GM23338 (cell line): ENCODE data around the gene ZNF609. TPM values are rescaled to one million over a fixed set of nuclear protein-coding genes. Genes with fewer than 3 reads are reported as not detected.

Source experiments
- ATAC-seq: fragments of 200-7000 bp; cut with Tn5 transposase; 3 replicates; pipeline ENCODE4 v1.9.1; 2020
- DNase-seq: peaks from one replicate; pipeline ENCODE4 v3.0.0-alpha.2; 2015; ENCODE audit warnings: low spot score
- H2AFZ ChIP-seq: fragments of 200-600 bp; sonication (generic); 2 replicates; pipeline ENCODE4 v1.8.0; 2016; ENCODE audit warnings: antibody characterized with exemption, mild to moderate bottlenecking, moderate library complexity
- H3F3A ChIP-seq: fragments of 200-600 bp; sonication (generic); replicated peaks from 2 replicates; pipeline ENCODE4 v1.8.0; 2017; ENCODE audit warnings: antibody characterized with exemption, mixed run types, low read depth
- H3K27ac ChIP-seq: fragments of 200-600 bp; sonication (generic); 2 replicates; pipeline ENCODE4 v1.6.1; 2016; ENCODE audit warnings: low read depth
- H3K27me3 ChIP-seq: fragments of 200-600 bp; sonication (generic); 2 replicates; pipeline ENCODE4 v1.8.0; 2016; ENCODE audit warnings: mild to moderate bottlenecking, mixed run types, moderate library complexity; ENCODE audit not compliant: insufficient read depth
- H3K36me3 ChIP-seq: fragments of 200-600 bp; sonication (generic); 2 replicates; pipeline ENCODE4 v1.8.0; 2016; ENCODE audit warnings: mild to moderate bottlenecking; ENCODE audit not compliant: insufficient read depth
- H3K4me1 ChIP-seq: fragments of 200-600 bp; sonication (generic); 2 replicates; pipeline ENCODE4 v1.8.0; 2016; ENCODE audit warnings: mild to moderate bottlenecking, moderate library complexity; ENCODE audit not compliant: insufficient read depth
- H3K4me2 ChIP-seq: fragments of 200-600 bp; sonication (generic); 2 replicates; pipeline ENCODE4 v1.7.1; 2017; ENCODE audit warnings: mixed run types
- H3K4me3 ChIP-seq: fragments of 200-600 bp; sonication (generic); 2 replicates; pipeline ENCODE4 v1.6.1; 2016; ENCODE audit warnings: mixed run types
- H3K79me2 ChIP-seq: fragments of 200-600 bp; sonication (generic); replicated peaks from 2 replicates; pipeline ENCODE4 v1.8.0; 2017; ENCODE audit warnings: mild to moderate bottlenecking; ENCODE audit not compliant: insufficient read depth
- H3K9me2 ChIP-seq: fragments of 200-600 bp; sonication (generic); 2 replicates; pipeline ENCODE4 v1.8.0; 2017; ENCODE audit not compliant: insufficient read depth
- H4K20me1 ChIP-seq: fragments of 200-600 bp; sonication (generic); replicated peaks from 2 replicates; pipeline ENCODE4 v1.8.0; 2017; ENCODE audit warnings: mild to moderate bottlenecking; ENCODE audit not compliant: insufficient read depth
- H3K27ac Mint-ChIP-seq: 2 replicates; pipeline ENCODE4 v1.8.0; 2020; ENCODE audit warnings: inconsistent platforms, mild to moderate bottlenecking, moderate library complexity, mixed read lengths
- H3K27me3 Mint-ChIP-seq: 3 replicates; pipeline ENCODE4 v1.8.0; 2022; ENCODE audit warnings: low read depth, mild to moderate bottlenecking, moderate library complexity, mixed read lengths, inconsistent platforms; ENCODE audit not compliant: insufficient read depth, poor library complexity
- H3K36me3 Mint-ChIP-seq: 3 replicates; pipeline ENCODE4 v1.8.0; 2021; ENCODE audit warnings: low read depth, mild to moderate bottlenecking, inconsistent platforms, moderate library complexity, mixed read lengths
- H3K4me1 Mint-ChIP-seq: 3 replicates; pipeline ENCODE4 v1.8.0; 2020; ENCODE audit warnings: mild to moderate bottlenecking, inconsistent platforms, mixed read lengths
- H3K4me3 Mint-ChIP-seq: 3 replicates; pipeline ENCODE4 v1.8.0; 2021; ENCODE audit warnings: moderate library complexity, mild to moderate bottlenecking, inconsistent platforms, mixed read lengths
- H3K9me3 Mint-ChIP-seq: 3 replicates; pipeline ENCODE4 v1.8.0; 2020; ENCODE audit warnings: moderate library complexity, mild to moderate bottlenecking, inconsistent platforms, mixed read lengths
- CREB1 ChIP-seq: fragments of 250-450 bp; sonication (Bioruptor Pico); IDR thresholded peaks from 2 replicates; pipeline ENCODE4 v1.5.0; 2020; ENCODE audit warnings: low read depth, mild to moderate bottlenecking, moderate library complexity
- CTCF ChIP-seq, 2 experiments: fragments of 200-600 bp in 1 of 2; sonication (generic) in 1 of 2; conservative IDR thresholded peaks; 2 replicates each; pipeline versions ENCODE4 v1.5.1 to v1.6.1; 2016 to 2017; ENCODE audit warnings: antibody characterized with exemption in 2 of 2, low read depth in 2 of 2, mild to moderate bottlenecking in 2 of 2, moderate library complexity in 1 of 2
- ETS1 ChIP-seq: IDR thresholded peaks from 2 replicates; pipeline ENCODE4 v1.6.1; 2016; ENCODE audit warnings: antibody characterized with exemption
- EZH2 ChIP-seq: fragments of 200-600 bp; sonication (generic); IDR thresholded peaks from one replicate; pipeline ENCODE4 v1.8.0; 2017; ENCODE audit warnings: antibody characterized with exemption, mild to moderate bottlenecking, low read depth; ENCODE audit not compliant: unreplicated experiment
- EZH2phosphoT487 ChIP-seq: fragments of 200-600 bp; sonication (generic); IDR thresholded peaks from one replicate; pipeline ENCODE4 v1.8.1; 2018; ENCODE audit warnings: antibody characterized with exemption; ENCODE audit not compliant: unreplicated experiment
- JUNB ChIP-seq: IDR thresholded peaks from one replicate; pipeline ENCODE4 v1.6.1; 2016; ENCODE audit warnings: antibody characterized with exemption; ENCODE audit not compliant: unreplicated experiment
- NANOG ChIP-seq: IDR thresholded peaks from 2 replicates; pipeline ENCODE4 v1.6.1; 2016; ENCODE audit warnings: antibody characterized with exemption, borderline replicate concordance
- POLR2AphosphoS5 ChIP-seq: IDR thresholded peaks from 2 replicates; pipeline ENCODE4 v1.6.1; 2016; ENCODE audit warnings: antibody characterized with exemption, low read depth
- REST ChIP-seq: IDR thresholded peaks from one replicate; pipeline ENCODE4 v1.6.1; 2018; ENCODE audit warnings: antibody characterized with exemption; ENCODE audit not compliant: unreplicated experiment
- STAT1 ChIP-seq: IDR thresholded peaks from one replicate; pipeline ENCODE4 v1.6.1; 2016; ENCODE audit warnings: antibody characterized with exemption; ENCODE audit not compliant: unreplicated experiment
- ZNF114 ChIP-seq: fragments of 250-450 bp; sonication (Bioruptor Pico); IDR thresholded peaks from 2 replicates; pipeline ENCODE4 v1.5.0; 2020; ENCODE audit warnings: mild to moderate bottlenecking, moderate library complexity
- ZNF331 ChIP-seq: fragments of 250-450 bp; sonication (Bioruptor Pico); IDR thresholded peaks from 2 replicates; pipeline ENCODE4 v1.5.0; 2020; ENCODE audit warnings: low read depth, mild to moderate bottlenecking, moderate library complexity
- polyA plus RNA-seq: library from polyadenylated mRNA; unstranded; fragments of >200 nt; fragmentation: Nextera tagmentation; extraction: Ambion mirVana; gene quantifications from 2 replicates; pipeline ENCODE4 v1.2.1, GENCODE V29; 2016
- total RNA-seq: library from RNA; depleted of rRNA; stranded (reverse); fragments of >200 nt; shearing (Covaris generic); gene quantifications from 2 replicates; pipeline ENCODE4 v1.2.3, GENCODE V29; 2014

Gene ZNF609
- total and polyA plus RNA-seq, 2 experiments from 2014 or later, result 26.4 to 40.2 TPM

- TF ChIP-seq JUNB, result no peak
- TF ChIP-seq ZNF331, result no peak
- TF ChIP-seq ETS1, result no peak
- TF ChIP-seq POLR2AphosphoS5, result no peak
- TF ChIP-seq STAT1, result no peak
These were observed 112.5 kb downstream of the ZNF609 start (continued) for GRCh38 chr15:64572856-64573255.

- no peaks in the 10 kb centered on the region for H3K36me3 ChIP-seq
- Mint-ChIP-seq H3K4me1 (peaks cover 10% of the 10 kb centered on the region), H3K9me3 (no peaks in the 10 kb centered on the region), H3K4me3 (no peak overlapping the region), H3K27me3 (no peaks in the 10 kb centered on the region), H3K36me3 (peaks cover 3% of the 10 kb centered on the region; the same call in 1 of the 3 replicates), H3K27ac (no peak overlapping the region)
- DNase-seq (no peak), ATAC-seq (no peak)
- no peak overlapping the region for H2AFZ ChIP-seq
- H4K20me1 ChIP-seq, result peaks cover 28% of the 10 kb centered on the region
- H3K27ac ChIP-seq, result peak overlapping the region; percentile 42; the same call in 1 of the 2 replicates
- no peak overlapping the region for H3K4me3 ChIP-seq
- peaks cover 81% of the 10 kb centered on the region for H3K79me2 ChIP-seq
- peaks cover 5% of the 10 kb centered on the region for H3K4me1 ChIP-seq
- H3K9me2 ChIP-seq, result no peaks in the 10 kb centered on the region
- no peak overlapping the region for H3K4me2 ChIP-seq
- no peaks in the 10 kb centered on the region for H3K27me3 ChIP-seq
- H3F3A ChIP-seq, result 0 out of 2 replicates have a peak, but pooled peaks cover 4% of the 10 kb centered on the region
- TF ChIP-seq NANOG (no peak), CREB1 (CRISPR knock-in tag) (no peak), JUNB (no peak), ZNF331 (no peak), EZH2phosphoT487 (no peak), REST (no peak), ZNF114 (CRISPR knock-in tag) (no peak), STAT1 (no peak), CTCF (conservative IDR thresholded peaks at IDR 0.05; ENCODE audit: low read depth in 2 of 2) (no peak), EZH2 (no peak)
These were observed 114.1 kb downstream of the ZNF609 start for GRCh38 chr15:64574301-64575017.
